Duodenal mucosa (tissue), 2 donors: ENCODE data around the gene ITPKB.

Source experiments
- H3K27ac ChIP-seq: one replicate; pipeline ENCODE4 v1.7.0; 2013; ENCODE audit warnings: low read depth, low read length
- H3K27me3 ChIP-seq, 2 donors: one replicate each; pipeline ENCODE4 v1.7.0; 2013; ENCODE audit warnings: low read length in 2 of 2, control low read depth in 1 of 2; ENCODE audit not compliant: insufficient read depth in 2 of 2, control insufficient read depth in 1 of 2
- H3K36me3 ChIP-seq, 2 donors: one replicate each; pipeline ENCODE4 v1.7.0; 2013; ENCODE audit warnings: low read length in 2 of 2, control low read depth in 1 of 2; ENCODE audit not compliant: insufficient read depth in 2 of 2, control insufficient read depth in 1 of 2
- H3K4me1 ChIP-seq, 2 donors: one replicate each; pipeline ENCODE4 v1.7.0; 2013; ENCODE audit warnings: low read length in 2 of 2, control low read depth in 1 of 2; ENCODE audit not compliant: insufficient read depth in 2 of 2, control insufficient read depth in 1 of 2
- H3K4me3 ChIP-seq, 2 donors: one replicate each; pipeline ENCODE4 v1.7.0; 2013; ENCODE audit warnings: low read length in 2 of 2, low read depth in 1 of 2
- H3K9ac ChIP-seq, 2 donors: one replicate each; pipeline ENCODE4 v1.7.0; 2013; ENCODE audit warnings: low read length in 2 of 2, low read depth in 1 of 2
- H3K9me3 ChIP-seq, 2 donors: one replicate each; pipeline ENCODE4 v1.7.0; 2013; ENCODE audit warnings: low read length in 2 of 2, control low read depth in 1 of 2; ENCODE audit not compliant: control insufficient read depth in 1 of 2

The ITPKB gene

GRCh38 chr1:226688056-226688748, 50.9 kb downstream of the ITPKB start:
- H3K4me3 ChIP-seq, result no peak overlapping the region
- peaks cover 0 to 11% of the 10 kb centered on the region in 2 donors for H3K4me1 ChIP-seq
- H3K36me3 ChIP-seq, result no peaks in the 10 kb centered on the region
- no peak overlapping the region for H3K27ac ChIP-seq
- H3K9ac ChIP-seq, result no peak overlapping the region
- H3K27me3 ChIP-seq, result no peaks in the 10 kb centered on the region
- no peaks in the 10 kb centered on the region for H3K9me3 ChIP-seq

GRCh38 chr1:226687426-226687825, 51.7 kb downstream of the ITPKB start:
- peaks cover 0 to 11% of the 10 kb centered on the region in 2 donors for H3K4me1 ChIP-seq
- no peaks in the 10 kb centered on the region for H3K36me3 ChIP-seq
- no peaks in the 10 kb centered on the region for H3K9me3 ChIP-seq
- no peak overlapping the region for H3K4me3 ChIP-seq
- no peak overlapping the region for H3K9ac ChIP-seq
- H3K27ac ChIP-seq, result no peak overlapping the region
- H3K27me3 ChIP-seq, result no peaks in the 10 kb centered on the region

GRCh38 chr1:226686440-226687425, 52.3 kb downstream of the ITPKB start:
- Histone ChIP-seq H3K4me3 (no peak overlapping the region), H3K27ac (no peak overlapping the region), H3K27me3 (no peaks in the 10 kb centered on the region), H3K9me3 (no peaks in the 10 kb centered on the region), H3K36me3 (no peaks in the 10 kb centered on the region), H3K9ac (no peak overlapping the region), H3K4me1 (peaks cover 2 to 16% of the 10 kb centered on the region in 2 donors)

- Histone ChIP-seq H3K36me3 (no peaks in the 10 kb centered on the region), H3K4me1 (peaks cover 6 to 24% of the 10 kb centered on the region in 2 donors), H3K9ac (no peak overlapping the region), H3K9me3 (no peaks in the 10 kb centered on the region), H3K27ac (no peak overlapping the region), H3K4me3 (no peak overlapping the region), H3K27me3 (no peaks in the 10 kb centered on the region)
Observed at GRCh38 chr1:226685196-226685820, 53.8 kb downstream of the ITPKB start.

GRCh38 chr1:226684026-226684425, 55.1 kb downstream of the ITPKB start:
- Histone ChIP-seq H3K27ac (no peak overlapping the region), H3K9me3 (no peaks in the 10 kb centered on the region), H3K36me3 (no peaks in the 10 kb centered on the region), H3K4me3 (no peak overlapping the region), H3K27me3 (no peaks in the 10 kb centered on the region), H3K9ac (no peak overlapping the region), H3K4me1 (peaks cover 14 to 35% of the 10 kb centered on the region in 2 donors)

GRCh38 chr1:226682871-226683814, 55.9 kb downstream of the ITPKB start:
- no peaks in the 10 kb centered on the region for H3K36me3 ChIP-seq
- H3K9me3 ChIP-seq, result no peaks in the 10 kb centered on the region
- H3K4me1 ChIP-seq, result peaks cover 21 to 44% of the 10 kb centered on the region in 2 donors
- H3K27me3 ChIP-seq, result no peaks in the 10 kb centered on the region
- no peak overlapping the region for H3K9ac ChIP-seq
- H3K27ac ChIP-seq, result no peak overlapping the region
- no peak overlapping the region for H3K4me3 ChIP-seq

GRCh38 chr1:226681652-226682493, 57.2 kb downstream of the ITPKB start:
- Histone ChIP-seq H3K4me1 (peaks cover 34 to 50% of the 10 kb centered on the region in 2 donors), H3K4me3 (no peak overlapping the region), H3K9ac (no peak overlapping the region), H3K27ac (no peak overlapping the region), H3K36me3 (no peaks in the 10 kb centered on the region), H3K27me3 (no peaks in the 10 kb centered on the region), H3K9me3 (no peaks in the 10 kb centered on the region)

GRCh38 chr1:226680653-226681052, 58.4 kb downstream of the ITPKB start:
- peaks cover 46 to 58% of the 10 kb centered on the region in 2 donors for H3K4me1 ChIP-seq
- H3K27me3 ChIP-seq, result no peaks in the 10 kb centered on the region
- H3K9me3 ChIP-seq, result no peaks in the 10 kb centered on the region
- H3K36me3 ChIP-seq, result no peaks in the 10 kb centered on the region
- H3K27ac ChIP-seq, result peak overlapping the region; percentile 17
- H3K4me3 ChIP-seq, result peak overlapping the region; percentile 73 to 79
- H3K9ac ChIP-seq, result peak overlapping the region; percentile 65 to 86
